HL-60 (cell line): ENCODE measurements around the gene PIGZ.

Source experiments
- DNase-seq, 2 experiments: peaks; one replicate each; pipeline ENCODE4 v3.0.0-alpha.2; 2010 to 2020; ENCODE audit warnings: low read depth in 1 of 2, low spot score in 1 of 2
- H3K27ac ChIP-seq: fragments of 250-450 bp; sonication (Bioruptor Pico); replicated peaks from 2 replicates; pipeline ENCODE4 v1.5.1; 2020; ENCODE audit warnings: mild to moderate bottlenecking, moderate library complexity
- H3K27me3 ChIP-seq: fragments of 250-450 bp; sonication (Bioruptor Pico); 2 replicates; pipeline ENCODE4 v1.5.1; 2021; ENCODE audit warnings: mild to moderate bottlenecking, moderate library complexity; ENCODE audit not compliant: insufficient read depth, poor library complexity, severe bottlenecking
- H3K4me3 ChIP-seq: replicated peaks from 2 replicates; pipeline ENCODE4 v1.5.1; 2011; ENCODE audit warnings: mild to moderate bottlenecking, control low read depth, low read length; ENCODE audit not compliant: insufficient read depth
- GABPA ChIP-seq: IDR thresholded peaks from 2 replicates; pipeline ENCODE4 v1.6.1; 2012; ENCODE audit warnings: low read depth
- POLR2AphosphoS5 ChIP-seq: IDR thresholded peaks from 2 replicates; pipeline ENCODE4 v1.6.1; 2012; ENCODE audit warnings: low read depth
- SPI1 ChIP-seq: IDR thresholded peaks from 2 replicates; pipeline ENCODE4 v1.6.1; 2012; ENCODE audit warnings: low read depth, mild to moderate bottlenecking, borderline replicate concordance
- TF ChIP-seq, protein P1 (sequence below): IDR thresholded peaks from one replicate; pipeline ENCODE4 v1.5.1; 2011; ENCODE audit warnings: low read length, control low read depth, inconsistent platforms; ENCODE audit not compliant: insufficient read depth
- TF ChIP-seq, protein P2 (sequence below): IDR thresholded peaks from 2 replicates; pipeline ENCODE4 v1.6.1; 2012; ENCODE audit warnings: low read depth; ENCODE audit not compliant: insufficient replicate concordance

The PIGZ gene

DNA sequence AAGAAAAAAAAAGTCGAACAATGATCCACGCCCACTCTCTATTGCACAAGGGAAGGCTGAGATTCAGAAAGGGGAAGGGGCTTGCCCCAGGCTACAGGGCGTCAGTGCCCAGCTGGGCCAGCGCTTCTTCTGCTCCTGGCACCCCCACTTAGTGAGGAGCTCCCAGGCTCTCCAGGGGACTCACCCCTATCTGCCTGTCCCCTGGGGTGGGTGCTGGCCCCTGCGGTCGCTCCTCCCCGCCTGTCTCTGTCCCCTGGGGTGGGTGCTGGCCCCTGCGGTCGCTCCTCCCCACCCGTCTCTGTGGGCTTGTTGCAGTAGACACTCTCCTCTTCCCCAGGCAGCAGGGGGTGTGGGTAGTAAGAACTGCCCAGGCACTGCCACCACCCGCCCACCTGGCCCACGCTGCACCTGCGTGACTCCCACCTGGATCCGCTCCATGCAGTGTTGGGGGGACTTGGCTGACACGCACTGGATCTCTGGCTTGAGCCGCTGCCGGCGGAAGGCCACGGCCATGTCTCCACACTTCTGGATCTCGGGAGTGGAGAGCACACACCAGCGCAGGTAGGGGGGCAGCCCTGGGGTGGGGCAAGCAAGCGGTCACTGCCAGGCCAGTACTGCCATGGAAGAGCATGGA is 46.4 kb upstream of the PIGZ start:
- no peak overlapping the region for H3K27ac ChIP-seq
- TF ChIP-seq SPI1, result no peak
- no peak for TF ChIP-seq GABPA
- TF ChIP-seq, protein P1, sequence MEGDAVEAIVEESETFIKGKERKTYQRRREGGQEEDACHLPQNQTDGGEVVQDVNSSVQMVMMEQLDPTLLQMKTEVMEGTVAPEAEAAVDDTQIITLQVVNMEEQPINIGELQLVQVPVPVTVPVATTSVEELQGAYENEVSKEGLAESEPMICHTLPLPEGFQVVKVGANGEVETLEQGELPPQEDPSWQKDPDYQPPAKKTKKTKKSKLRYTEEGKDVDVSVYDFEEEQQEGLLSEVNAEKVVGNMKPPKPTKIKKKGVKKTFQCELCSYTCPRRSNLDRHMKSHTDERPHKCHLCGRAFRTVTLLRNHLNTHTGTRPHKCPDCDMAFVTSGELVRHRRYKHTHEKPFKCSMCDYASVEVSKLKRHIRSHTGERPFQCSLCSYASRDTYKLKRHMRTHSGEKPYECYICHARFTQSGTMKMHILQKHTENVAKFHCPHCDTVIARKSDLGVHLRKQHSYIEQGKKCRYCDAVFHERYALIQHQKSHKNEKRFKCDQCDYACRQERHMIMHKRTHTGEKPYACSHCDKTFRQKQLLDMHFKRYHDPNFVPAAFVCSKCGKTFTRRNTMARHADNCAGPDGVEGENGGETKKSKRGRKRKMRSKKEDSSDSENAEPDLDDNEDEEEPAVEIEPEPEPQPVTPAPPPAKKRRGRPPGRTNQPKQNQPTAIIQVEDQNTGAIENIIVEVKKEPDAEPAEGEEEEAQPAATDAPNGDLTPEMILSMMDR, result no peak
- no peak for TF ChIP-seq POLR2AphosphoS5
- TF ChIP-seq, protein P2, sequence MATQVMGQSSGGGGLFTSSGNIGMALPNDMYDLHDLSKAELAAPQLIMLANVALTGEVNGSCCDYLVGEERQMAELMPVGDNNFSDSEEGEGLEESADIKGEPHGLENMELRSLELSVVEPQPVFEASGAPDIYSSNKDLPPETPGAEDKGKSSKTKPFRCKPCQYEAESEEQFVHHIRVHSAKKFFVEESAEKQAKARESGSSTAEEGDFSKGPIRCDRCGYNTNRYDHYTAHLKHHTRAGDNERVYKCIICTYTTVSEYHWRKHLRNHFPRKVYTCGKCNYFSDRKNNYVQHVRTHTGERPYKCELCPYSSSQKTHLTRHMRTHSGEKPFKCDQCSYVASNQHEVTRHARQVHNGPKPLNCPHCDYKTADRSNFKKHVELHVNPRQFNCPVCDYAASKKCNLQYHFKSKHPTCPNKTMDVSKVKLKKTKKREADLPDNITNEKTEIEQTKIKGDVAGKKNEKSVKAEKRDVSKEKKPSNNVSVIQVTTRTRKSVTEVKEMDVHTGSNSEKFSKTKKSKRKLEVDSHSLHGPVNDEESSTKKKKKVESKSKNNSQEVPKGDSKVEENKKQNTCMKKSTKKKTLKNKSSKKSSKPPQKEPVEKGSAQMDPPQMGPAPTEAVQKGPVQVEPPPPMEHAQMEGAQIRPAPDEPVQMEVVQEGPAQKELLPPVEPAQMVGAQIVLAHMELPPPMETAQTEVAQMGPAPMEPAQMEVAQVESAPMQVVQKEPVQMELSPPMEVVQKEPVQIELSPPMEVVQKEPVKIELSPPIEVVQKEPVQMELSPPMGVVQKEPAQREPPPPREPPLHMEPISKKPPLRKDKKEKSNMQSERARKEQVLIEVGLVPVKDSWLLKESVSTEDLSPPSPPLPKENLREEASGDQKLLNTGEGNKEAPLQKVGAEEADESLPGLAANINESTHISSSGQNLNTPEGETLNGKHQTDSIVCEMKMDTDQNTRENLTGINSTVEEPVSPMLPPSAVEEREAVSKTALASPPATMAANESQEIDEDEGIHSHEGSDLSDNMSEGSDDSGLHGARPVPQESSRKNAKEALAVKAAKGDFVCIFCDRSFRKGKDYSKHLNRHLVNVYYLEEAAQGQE, result no peak
- DNase-seq, result no peak
- no peak overlapping the region for H3K4me3 ChIP-seq
- H3K27me3 ChIP-seq, result no peaks in the 10 kb centered on the region

DNA sequence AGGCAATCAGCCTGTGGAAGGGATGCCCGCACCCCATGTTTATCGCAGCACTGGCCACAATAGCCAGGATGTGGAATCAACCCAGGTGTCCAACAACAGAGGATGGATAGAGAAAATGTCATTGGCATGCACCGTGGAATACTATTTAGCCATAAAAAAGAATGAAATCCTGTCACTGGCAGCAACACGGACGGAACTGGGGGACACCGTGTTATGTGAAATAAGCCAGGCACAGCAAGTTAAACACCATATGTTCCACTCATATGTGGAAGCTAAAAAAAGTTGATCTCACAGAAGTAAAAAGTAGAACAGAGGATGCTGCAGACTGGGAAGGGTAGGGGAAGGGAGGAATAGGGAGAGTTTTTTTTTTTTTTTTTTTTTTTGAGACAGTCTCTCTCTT is 45.4 kb upstream of the PIGZ start:
- Histone ChIP-seq H3K4me3 (no peak overlapping the region), H3K27ac (no peak overlapping the region), H3K27me3 (no peaks in the 10 kb centered on the region)
- DNase-seq, result no peak
- TF ChIP-seq, protein P1, result no peak
- TF ChIP-seq SPI1, result no peak
- no peak for TF ChIP-seq POLR2AphosphoS5
- TF ChIP-seq GABPA, result no peak
- TF ChIP-seq, protein P2, result no peak

DNA sequence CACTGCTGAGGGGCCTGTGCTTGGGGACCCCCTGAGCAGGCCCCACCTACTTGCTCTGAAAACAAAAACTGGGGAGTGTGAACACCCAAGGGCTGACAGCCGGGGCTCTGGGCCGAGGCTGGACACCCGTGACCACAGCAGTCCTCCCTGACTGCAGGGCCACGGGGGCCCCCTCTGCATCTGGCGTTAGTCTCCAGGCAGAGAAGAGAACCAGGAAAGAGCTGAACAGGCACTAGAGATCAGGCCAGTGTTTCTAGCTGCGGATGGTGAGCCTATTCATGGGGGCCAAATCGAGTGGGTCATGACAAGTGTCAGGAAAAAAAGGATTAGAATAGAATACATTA is 43.9 kb upstream of the PIGZ start:
- TF ChIP-seq GABPA, result no peak
- TF ChIP-seq, protein P2, result no peak
- TF ChIP-seq, protein P1, result no peak
- TF ChIP-seq SPI1, result no peak
- TF ChIP-seq POLR2AphosphoS5, result no peak
- Histone ChIP-seq H3K4me3 (no peak overlapping the region), H3K27me3 (no peaks in the 10 kb centered on the region), H3K27ac (no peak overlapping the region)
- no peak for DNase-seq
